ENCODE measurements around the gene GALNT2.

DNA sequence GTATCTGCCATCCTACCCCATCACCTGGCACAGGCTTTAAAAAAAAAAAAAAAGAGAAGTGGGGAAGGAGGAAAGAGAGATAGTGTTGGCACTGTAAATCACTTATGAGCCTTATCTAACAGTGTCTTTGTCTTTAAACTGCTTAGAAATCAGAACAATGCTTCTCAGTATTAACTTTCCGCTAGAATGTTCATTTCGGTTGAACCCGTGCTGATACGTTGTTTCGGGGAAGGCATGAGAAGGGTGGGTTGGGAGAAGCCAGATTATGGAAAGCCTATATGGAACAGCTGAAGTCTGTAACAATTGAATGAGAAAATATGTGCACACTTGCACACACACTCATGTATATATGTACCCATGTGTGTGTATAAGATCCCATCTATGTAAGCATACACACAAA is 170.8 kb downstream of the GALNT2 start:
- TF ChIP-seq, protein P1, sequence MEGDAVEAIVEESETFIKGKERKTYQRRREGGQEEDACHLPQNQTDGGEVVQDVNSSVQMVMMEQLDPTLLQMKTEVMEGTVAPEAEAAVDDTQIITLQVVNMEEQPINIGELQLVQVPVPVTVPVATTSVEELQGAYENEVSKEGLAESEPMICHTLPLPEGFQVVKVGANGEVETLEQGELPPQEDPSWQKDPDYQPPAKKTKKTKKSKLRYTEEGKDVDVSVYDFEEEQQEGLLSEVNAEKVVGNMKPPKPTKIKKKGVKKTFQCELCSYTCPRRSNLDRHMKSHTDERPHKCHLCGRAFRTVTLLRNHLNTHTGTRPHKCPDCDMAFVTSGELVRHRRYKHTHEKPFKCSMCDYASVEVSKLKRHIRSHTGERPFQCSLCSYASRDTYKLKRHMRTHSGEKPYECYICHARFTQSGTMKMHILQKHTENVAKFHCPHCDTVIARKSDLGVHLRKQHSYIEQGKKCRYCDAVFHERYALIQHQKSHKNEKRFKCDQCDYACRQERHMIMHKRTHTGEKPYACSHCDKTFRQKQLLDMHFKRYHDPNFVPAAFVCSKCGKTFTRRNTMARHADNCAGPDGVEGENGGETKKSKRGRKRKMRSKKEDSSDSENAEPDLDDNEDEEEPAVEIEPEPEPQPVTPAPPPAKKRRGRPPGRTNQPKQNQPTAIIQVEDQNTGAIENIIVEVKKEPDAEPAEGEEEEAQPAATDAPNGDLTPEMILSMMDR (IDR thresholded peaks at IDR 0.05; ENCODE audit: insufficient read depth, low read length, poor library complexity, severe bottlenecking), result no peak
- TF ChIP-seq EZH2phosphoT487 (conservative IDR thresholded peaks at IDR 0.05; ENCODE audit: low read length), result no peak
